ENCODE measurements around the gene BLM.
"Not testable (repeated sequence)": the region's sequence is repeated elsewhere in the genome, so short reads cannot be mapped to it uniquely, and the experiment has no call there.

BLM gene

GRCh38 chr15:90825115-90825899, 108.2 kb downstream of the BLM start:
- DNase-seq = not testable (repeated sequence)

DNA sequence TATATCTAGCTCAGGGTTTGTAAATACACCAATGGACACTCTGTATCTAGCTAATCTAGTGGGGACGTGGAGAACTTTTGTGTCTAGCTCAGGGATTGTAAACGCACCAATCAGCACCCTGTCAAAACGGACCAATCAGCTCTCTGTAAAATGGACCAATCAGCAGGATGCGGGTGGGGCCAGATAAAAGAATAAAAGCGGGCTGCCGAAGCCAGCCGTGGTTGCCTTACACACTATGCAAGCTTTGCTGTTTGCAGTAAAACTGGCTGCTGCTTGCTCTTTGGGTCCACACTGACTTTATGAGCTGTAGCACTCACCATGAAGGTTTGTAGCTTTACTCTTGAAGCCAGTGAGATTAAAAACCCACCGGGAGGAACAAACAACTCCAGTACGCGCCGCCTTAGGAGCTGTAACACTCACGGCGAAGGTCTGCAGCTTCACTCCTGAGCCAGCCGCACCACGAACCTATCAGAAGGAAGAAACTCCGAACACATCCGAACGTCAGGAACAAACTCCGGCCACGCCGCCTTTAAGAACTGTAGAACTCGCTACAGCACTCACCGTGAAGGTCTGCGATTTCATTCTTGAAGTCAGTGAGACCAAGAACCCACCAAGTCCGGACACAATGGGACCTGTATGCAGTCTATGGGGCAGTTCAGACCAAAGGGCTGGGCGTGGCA, 109.2 kb downstream of the BLM start:
- not testable (repeated sequence) for DNase-seq

DNA sequence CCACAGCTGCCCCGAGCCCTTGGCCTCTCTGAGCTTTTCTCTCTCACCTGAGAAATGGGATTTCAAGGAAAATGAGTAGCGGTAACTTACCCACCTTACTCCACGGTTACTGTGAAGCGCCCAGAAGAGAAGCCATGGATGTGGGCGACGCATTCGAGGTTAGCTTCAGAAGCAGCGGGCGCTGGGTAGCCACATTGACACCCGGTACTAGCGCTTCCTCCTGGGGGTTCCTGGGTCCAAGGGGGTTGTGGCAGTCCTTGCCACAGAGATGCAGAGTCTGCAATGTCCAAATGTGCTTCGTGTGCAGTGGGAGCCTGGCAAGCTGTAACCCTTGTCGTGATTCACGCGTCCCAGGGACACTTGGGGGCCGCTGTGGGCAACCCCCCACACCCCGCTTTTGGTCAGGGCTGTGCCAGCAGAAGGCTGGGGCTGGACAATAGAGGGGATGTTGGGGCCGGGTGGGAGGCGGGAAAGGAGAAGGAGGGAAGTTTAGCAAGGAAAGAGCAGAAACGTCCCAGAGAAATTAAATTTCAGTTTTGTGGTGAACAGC, 109.8 kb downstream of the BLM start:
- DNase-seq = no peak

DNA sequence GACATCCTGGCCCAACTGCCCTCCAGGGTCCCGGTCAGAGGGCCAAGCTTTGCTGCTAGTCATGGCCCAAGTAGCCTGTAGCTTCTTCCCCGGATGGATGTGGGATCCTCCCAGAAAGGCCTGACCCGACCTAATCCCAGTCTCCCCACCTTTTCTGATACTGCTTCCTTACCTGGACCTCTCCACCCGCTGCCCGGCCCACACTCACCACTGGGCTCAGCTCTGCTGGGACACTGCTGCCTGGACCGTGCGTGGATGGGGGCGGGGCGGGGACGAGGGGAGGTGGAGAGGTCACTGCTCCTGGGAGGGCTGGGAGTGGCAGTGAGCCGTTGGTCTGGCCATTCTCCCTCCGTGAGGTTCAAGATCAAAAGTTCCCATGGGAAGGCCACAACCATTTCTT, 111.0 kb downstream of the BLM start:
- DNase-seq = no peak

DNA sequence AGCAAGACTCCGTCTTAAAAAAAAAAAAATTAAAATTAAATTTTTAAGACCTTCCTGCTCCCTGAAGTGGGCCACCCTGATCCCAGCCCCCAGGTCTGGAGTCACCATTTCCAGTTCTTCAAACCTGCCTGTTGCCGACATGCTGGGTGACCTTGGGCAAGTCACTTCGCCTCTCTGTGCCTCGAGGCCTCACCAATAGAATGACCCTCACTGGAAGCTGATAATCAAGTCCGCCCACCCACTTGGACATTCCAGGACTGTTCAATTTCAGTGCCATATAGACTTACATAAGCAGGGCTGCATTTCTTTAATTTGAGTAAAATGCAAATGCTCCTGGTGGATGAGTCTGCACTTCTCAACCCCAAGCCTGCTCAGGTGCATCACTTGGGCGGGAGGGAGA, 112.0 kb downstream of the BLM start:
- DNase-seq = no peak

DNA sequence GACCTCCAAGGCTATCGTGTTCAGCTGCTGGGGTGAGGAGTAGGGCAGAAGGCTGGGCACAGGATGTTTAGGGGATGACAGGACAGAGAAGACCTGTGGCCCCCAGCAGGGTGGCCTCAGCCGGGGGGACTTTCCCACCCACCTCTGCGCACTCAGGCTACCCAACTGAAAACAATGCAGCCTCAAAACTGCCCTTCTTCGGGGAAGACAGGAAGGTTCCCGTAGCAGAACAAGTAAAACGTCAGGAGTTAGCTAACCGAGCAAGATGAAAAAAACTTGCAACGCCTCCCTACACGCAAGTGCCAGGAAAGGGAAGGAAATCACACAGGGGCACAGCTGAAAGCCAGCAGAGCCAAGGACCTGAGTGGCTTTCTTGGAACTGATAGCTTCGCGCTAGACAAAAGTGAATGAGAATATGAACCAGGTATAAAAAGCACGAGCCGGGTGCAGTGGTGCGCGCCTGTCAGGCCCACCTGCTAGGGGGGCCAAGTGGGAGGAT, 112.8 kb downstream of the BLM start:
- DNase-seq = no peak

DNA sequence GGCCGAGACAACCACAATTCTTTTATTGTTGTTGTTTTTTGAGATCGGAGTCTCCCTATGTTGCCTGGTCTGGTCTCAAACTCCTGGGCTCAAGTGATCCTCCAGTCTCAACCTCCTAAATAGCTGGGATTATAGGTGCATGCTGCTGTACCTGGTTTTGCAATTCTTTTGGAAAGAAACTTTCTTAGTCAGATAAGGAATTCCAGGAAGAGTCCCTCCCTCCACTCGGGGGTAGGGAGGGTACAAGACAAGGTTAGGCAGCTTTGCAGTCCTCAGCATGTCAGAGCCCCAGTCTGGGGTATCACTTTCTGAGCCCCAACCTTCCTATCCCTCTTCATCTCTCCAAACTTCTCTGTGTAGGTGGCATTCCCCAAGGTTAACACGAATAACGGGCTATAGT, 117.5 kb downstream of the BLM start:
- DNase-seq = no peak

GRCh38 chr15:90836296-90836871, 119.2 kb downstream of the BLM start:
- no peak for DNase-seq

DNA sequence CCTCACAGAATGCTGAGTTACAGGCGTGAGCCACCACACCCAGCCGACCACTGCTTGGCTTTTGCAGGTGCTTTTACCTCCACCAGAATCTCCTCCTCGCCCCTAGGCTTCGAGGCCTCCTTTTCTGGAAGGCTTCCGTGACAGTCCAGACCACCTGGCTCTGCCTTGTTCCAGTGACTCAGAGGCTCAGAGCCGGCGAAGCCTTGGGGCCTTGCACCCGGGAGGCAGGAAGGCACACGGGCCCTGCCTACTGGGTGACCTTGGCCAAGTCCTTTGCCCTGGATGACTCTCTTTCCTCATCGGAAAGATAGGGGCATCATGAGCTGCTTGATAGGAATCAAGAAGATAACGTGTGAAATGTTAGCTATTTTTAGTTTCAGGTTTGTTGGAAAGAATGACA, 119.9 kb downstream of the BLM start:
- DNase-seq = no peak

GRCh38 chr15:90838139-90838538, 121.0 kb downstream of the BLM start:
- DNase-seq = no peak

DNA sequence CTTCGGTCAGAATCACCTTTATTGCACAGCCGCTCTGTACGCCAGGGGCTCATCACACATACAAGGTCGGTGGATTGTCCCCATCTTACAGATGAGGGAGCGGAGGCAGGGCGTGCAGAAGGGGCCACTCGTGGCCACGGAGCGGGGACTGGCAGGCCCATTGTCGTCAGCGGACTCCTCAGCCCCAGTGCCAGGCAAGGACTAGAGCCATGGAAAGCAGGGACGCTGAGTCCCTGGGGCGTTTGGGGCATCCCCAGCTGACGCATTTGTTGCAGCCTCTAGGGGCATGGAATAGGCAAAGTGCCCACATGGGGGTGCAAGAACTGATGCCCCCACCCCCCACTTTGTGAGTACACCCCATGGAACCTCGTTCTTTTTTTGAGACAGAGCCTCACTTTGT, 121.4 kb downstream of the BLM start:
- no peak for DNase-seq

GRCh38 chr15:90839187-90840071, 122.3 kb downstream of the BLM start:
- DNase-seq = peak; percentile 62

- no peak for DNase-seq
These were observed 123.2 kb downstream of the BLM start for GRCh38 chr15:90840157-90840855.

GRCh38 chr15:90840954-90841353, 123.8 kb downstream of the BLM start:
- DNase-seq = no peak

GRCh38 chr15:90844696-90845095, 127.5 kb downstream of the BLM start:
- DNase-seq = no peak

- peak; percentile 70 for DNase-seq
These were observed 128.2 kb downstream of the BLM start for GRCh38 chr15:90845201-90845949.

DNA sequence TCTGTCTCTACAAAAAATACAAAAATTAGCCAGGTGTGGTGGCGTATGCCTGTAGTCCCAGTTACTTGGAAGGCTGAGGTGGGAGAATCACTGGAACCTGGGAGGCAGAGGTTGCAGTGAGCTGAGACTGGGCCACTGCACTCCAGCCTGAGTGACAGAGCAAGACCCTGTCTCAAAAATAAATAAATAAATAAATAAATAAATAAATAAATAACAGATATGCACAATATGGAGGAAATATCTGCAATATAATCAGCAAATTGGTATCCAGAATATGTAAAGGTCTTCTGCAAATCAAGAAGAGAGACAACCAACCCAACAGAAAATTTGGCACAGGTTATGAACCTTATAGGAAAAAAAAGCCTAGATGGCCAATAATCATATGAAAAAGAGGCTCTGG, 132.3 kb downstream of the BLM start:
- not testable (repeated sequence) for DNase-seq

GRCh38 chr15:90851114-90851513, 134.0 kb downstream of the BLM start:
- DNase-seq = no peak

GRCh38 chr15:90851940-90852339, 134.8 kb downstream of the BLM start:
- DNase-seq = no peak

GRCh38 chr15:90855139-90855538, 138.0 kb downstream of the BLM start:
- DNase-seq = no peak

DNA sequence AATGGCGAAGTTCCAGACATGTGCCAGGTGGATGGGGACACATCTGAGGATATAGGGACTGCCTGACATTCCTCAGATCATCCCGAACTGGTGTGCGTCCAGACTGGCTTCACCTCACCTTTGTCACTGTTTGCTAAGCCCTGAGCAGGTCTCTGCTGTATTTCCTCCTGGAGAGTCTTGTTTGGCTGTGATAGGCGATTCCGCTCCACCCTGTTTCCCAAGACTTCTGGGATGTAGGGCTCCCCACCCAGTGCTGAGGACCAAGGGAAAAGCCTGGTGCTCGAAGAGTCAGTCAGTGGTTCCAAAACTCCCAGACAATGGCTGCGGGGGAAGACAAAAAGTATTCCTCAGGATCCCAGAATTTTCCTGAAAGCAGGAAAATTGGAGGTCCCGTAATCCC, 140.2 kb downstream of the BLM start:
- DNase-seq = no peak

All from RPMI8226 (cell line).